Spleen (tissue), 7 donors: ENCODE data around the gene PDE4D.

Source experiments
- CTCF ChIP-seq, 11 experiments: fragments of 200-600 bp in 7 of 11; fragments of 450-650 bp in 4 of 11; sonication (generic) in 4 of 11; IDR thresholded peaks in 8 of 11; conservative IDR thresholded peaks in 3 of 11; 1 replicate in 7 of 11; 2 replicates in 4 of 11; pipeline versions ENCODE4 v1.4.0 to v1.8.0; 2016 to 2021; ENCODE audit warnings: antibody characterized with exemption in 11 of 11, inconsistent platforms in 4 of 11, mild to moderate bottlenecking in 1 of 11
- POLR2A ChIP-seq, 3 donors: fragments of 450-650 bp; IDR thresholded peaks; one replicate each; pipeline ENCODE4 v1.5.1; 2017; ENCODE audit warnings: antibody characterized with exemption in 3 of 3, mild to moderate bottlenecking in 1 of 3
- donor health status: DM: no; HTN: no; CAD: no; lungs with moderate emphysema.
- donor health status: DM: no; HTN: no; CAD: no.
- donor health status: DM: no; HTN: no; CAD: no.

- TF ChIP-seq POLR2A (IDR thresholded peaks at IDR 0.05) = no peak
- no peak for TF ChIP-seq CTCF (IDR thresholded peaks at IDR 0.05 in 8 of 11, conservative IDR thresholded peaks at IDR 0.05 in 3 of 11)
These were observed 325.4 kb downstream of the PDE4D start for GRCh38 chr5:59568161-59568560.
